ENCODE data around the gene YPEL2. TPM values are rescaled to one million over a fixed set of nuclear protein-coding genes. Genes with fewer than 3 reads are reported as not detected.

The YPEL2 gene
- total and polyA plus RNA-seq, 2 donors, result 7.0 to 10.6 TPM

- no peak for DNase-seq (ENCODE audit: low read depth in 6 of 9, low spot score in 9 of 9)
- 96% methylated on average over 3 of the region's 3 CpGs for WGBS
- Histone ChIP-seq H3K9me3 (ENCODE audit: control insufficient read depth in 2 of 2, insufficient read depth in 1 of 2, low read length in 1 of 2) (no peaks in the 10 kb centered on the region), H3K4me1 (ENCODE audit: control insufficient read depth in 2 of 2, insufficient read depth in 2 of 2, low read length in 2 of 2) (peaks cover 3 to 18% of the 10 kb centered on the region in 2 donors), H3K4me3 (ENCODE audit: low read length in 2 of 2) (no peak overlapping the region), H3K27me3 (ENCODE audit: control insufficient read depth in 2 of 2, insufficient read depth in 1 of 2, low read length in 1 of 2) (no peaks in the 10 kb centered on the region), H3K27ac (ENCODE audit: low read depth in 1 of 2, low read length in 1 of 2) (no peak overlapping the region), H3K36me3 (ENCODE audit: control insufficient read depth in 2 of 2, insufficient read depth in 2 of 2, low read length in 1 of 2) (peaks cover 3% of the 10 kb centered on the region in 2 donors)
Observed at GRCh38 chr17:59377410-59377809, 46.0 kb downstream of the YPEL2 start.

DNA sequence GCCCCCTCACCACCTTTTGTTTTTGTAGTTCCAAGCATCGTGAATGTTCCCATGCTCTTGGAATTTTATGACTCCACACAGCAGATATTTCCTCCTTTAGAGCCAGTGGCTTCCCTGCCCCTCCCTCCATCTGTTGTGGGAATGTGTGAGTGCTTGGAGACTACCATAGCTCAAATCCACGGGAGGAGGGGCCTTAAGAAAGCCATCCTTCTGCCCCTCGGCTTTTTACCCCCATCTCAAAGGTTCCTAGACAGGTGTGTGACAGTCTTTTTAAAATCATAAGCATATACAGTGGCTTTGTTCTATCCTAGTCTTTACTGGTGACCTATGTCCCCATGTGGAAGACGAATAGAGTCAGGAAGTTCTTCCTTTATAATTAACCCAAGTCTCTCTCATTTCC lies 47.2 kb downstream of the YPEL2 start:
- Histone ChIP-seq H3K36me3 (ENCODE audit: control insufficient read depth in 2 of 2, insufficient read depth in 2 of 2, low read length in 1 of 2) (peaks cover 3% of the 10 kb centered on the region in 2 donors), H3K27me3 (ENCODE audit: control insufficient read depth in 2 of 2, insufficient read depth in 1 of 2, low read length in 1 of 2) (no peaks in the 10 kb centered on the region), H3K27ac (ENCODE audit: low read depth in 1 of 2, low read length in 1 of 2) (no peak overlapping the region), H3K9me3 (ENCODE audit: control insufficient read depth in 2 of 2, insufficient read depth in 1 of 2, low read length in 1 of 2) (no peaks in the 10 kb centered on the region), H3K4me3 (ENCODE audit: low read length in 2 of 2) (no peak overlapping the region), H3K4me1 (ENCODE audit: control insufficient read depth in 2 of 2, insufficient read depth in 2 of 2, low read length in 2 of 2) (peaks cover under 1 to 6% of the 10 kb centered on the region in 2 donors)
- DNase-seq (ENCODE audit: low read depth in 6 of 9, low spot score in 9 of 9), result no peak
- WGBS, result 93% methylated on average over 4 of the region's 4 CpGs

- H3K36me3 ChIP-seq (ENCODE audit: control insufficient read depth in 2 of 2, insufficient read depth in 2 of 2, low read length in 1 of 2), result peaks cover 3% of the 10 kb centered on the region in 2 donors
- WGBS, result 98% methylated on average over 3 of the region's 3 CpGs
- H3K4me1 ChIP-seq (ENCODE audit: control insufficient read depth in 2 of 2, insufficient read depth in 2 of 2, low read length in 2 of 2), result peaks cover 0 to 3% of the 10 kb centered on the region in 2 donors
- no peak overlapping the region for H3K27ac ChIP-seq (ENCODE audit: low read depth in 1 of 2, low read length in 1 of 2)
- H3K27me3 ChIP-seq (ENCODE audit: control insufficient read depth in 2 of 2, insufficient read depth in 1 of 2, low read length in 1 of 2), result no peaks in the 10 kb centered on the region
- no peak overlapping the region for H3K4me3 ChIP-seq (ENCODE audit: low read length in 2 of 2)
- no peak for DNase-seq (ENCODE audit: low read depth in 6 of 9, low spot score in 9 of 9)
- H3K9me3 ChIP-seq (ENCODE audit: control insufficient read depth in 2 of 2, insufficient read depth in 1 of 2, low read length in 1 of 2), result no peaks in the 10 kb centered on the region
Observed at GRCh38 chr17:59380474-59380873, 49.0 kb downstream of the YPEL2 start.

DNA sequence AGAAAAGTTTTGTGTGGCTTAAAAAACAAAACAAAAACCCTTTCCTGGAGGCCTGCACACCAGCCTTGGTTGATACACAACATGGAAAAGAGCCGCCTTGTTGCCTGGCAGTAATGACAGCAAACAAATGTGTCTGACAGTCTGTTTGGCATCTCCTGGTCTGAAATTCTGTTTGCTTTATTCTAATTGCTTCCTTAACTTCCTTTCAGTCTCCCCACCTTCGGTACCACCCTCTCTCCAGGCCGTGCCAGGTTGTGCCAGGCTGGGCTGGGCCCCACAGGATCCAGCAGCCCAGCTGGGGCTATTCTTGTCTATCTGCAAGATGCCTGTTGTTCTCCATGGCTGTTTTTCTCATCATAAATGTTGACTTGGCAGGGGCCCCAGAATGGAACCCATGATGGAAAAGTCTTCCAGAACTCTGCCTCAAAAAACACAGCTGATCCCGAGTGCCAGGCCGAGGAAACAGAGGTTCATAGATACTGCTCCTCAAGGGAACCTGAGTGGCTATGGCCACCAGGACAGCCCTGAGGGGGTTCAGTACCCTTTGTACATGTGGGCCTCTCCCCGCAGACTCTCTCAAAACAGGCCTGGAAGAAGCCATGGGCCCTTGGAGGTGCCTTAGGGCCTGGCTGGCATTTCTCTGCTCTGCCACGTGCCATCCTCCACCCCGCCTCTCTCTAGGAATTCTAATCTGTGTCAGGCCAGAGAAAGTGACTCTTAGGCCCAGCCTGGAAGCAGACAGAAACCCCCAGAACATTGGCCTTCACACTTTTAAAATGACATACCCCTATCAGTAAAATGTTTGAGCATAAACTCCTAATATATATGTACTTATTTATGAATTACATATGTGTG lies 50.5 kb downstream of the YPEL2 start:
- Histone ChIP-seq H3K4me1 (ENCODE audit: control insufficient read depth in 2 of 2, insufficient read depth in 2 of 2, low read length in 2 of 2) (peaks cover 0 to 3% of the 10 kb centered on the region in 2 donors), H3K36me3 (ENCODE audit: control insufficient read depth in 2 of 2, insufficient read depth in 2 of 2, low read length in 1 of 2) (peaks cover 3% of the 10 kb centered on the region in 2 donors), H3K4me3 (ENCODE audit: low read length in 2 of 2) (no peak overlapping the region), H3K9me3 (ENCODE audit: control insufficient read depth in 2 of 2, insufficient read depth in 1 of 2, low read length in 1 of 2) (no peaks in the 10 kb centered on the region), H3K27me3 (ENCODE audit: control insufficient read depth in 2 of 2, insufficient read depth in 1 of 2, low read length in 1 of 2) (no peaks in the 10 kb centered on the region), H3K27ac (ENCODE audit: low read depth in 1 of 2, low read length in 1 of 2) (peak overlapping the region in 1 of 2 donors; percentile 3)
- 88% methylated on average over 8 of the region's 8 CpGs for WGBS
- DNase-seq (ENCODE audit: low read depth in 6 of 9, low spot score in 9 of 9), result no peak

DNA sequence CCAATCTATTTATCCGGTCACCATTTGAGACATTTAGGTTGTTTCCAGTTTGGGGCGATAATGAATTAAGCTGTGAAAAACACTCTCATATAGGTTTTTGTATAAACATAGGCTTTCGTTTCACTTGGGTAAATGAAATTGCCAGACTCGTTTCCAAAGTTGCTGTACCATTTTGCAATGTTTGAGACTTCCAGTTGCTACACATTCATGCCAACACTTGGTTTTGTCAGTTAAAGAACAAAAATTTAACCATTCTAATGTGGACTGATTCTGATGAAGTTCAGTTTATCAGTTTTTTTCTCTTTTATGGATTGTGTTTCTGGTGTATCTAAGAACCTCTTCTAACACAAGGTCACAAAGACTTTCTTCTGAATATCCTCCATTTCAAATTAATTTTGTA lies 52.4 kb downstream of the YPEL2 start:
- WGBS, result over 99% methylated on average over 4 of the region's 4 CpGs
- peaks cover 0 to 3% of the 10 kb centered on the region in 2 donors for H3K4me1 ChIP-seq (ENCODE audit: control insufficient read depth in 2 of 2, insufficient read depth in 2 of 2, low read length in 2 of 2)
- no peak for DNase-seq (ENCODE audit: low read depth in 6 of 9, low spot score in 9 of 9)
- H3K9me3 ChIP-seq (ENCODE audit: control insufficient read depth in 2 of 2, insufficient read depth in 1 of 2, low read length in 1 of 2), result no peaks in the 10 kb centered on the region
- no peak overlapping the region for H3K27ac ChIP-seq (ENCODE audit: low read depth in 1 of 2, low read length in 1 of 2)
- H3K4me3 ChIP-seq (ENCODE audit: low read length in 2 of 2), result no peak overlapping the region
- H3K36me3 ChIP-seq (ENCODE audit: control insufficient read depth in 2 of 2, insufficient read depth in 2 of 2, low read length in 1 of 2), result peaks cover 3% of the 10 kb centered on the region in 2 donors
- no peaks in the 10 kb centered on the region for H3K27me3 ChIP-seq (ENCODE audit: control insufficient read depth in 2 of 2, insufficient read depth in 1 of 2, low read length in 1 of 2)

GRCh38 chr17:59387351-59388068 lies 56.1 kb downstream of the YPEL2 start:
- H3K4me1 ChIP-seq (ENCODE audit: control insufficient read depth in 2 of 2, insufficient read depth in 2 of 2, low read length in 2 of 2), result no peaks in the 10 kb centered on the region
- no peak for DNase-seq (ENCODE audit: low read depth in 6 of 9, low spot score in 9 of 9)
- H3K4me3 ChIP-seq (ENCODE audit: low read length in 2 of 2), result no peak overlapping the region
- WGBS, result 94% methylated on average over 11 of the region's 11 CpGs
- no peaks in the 10 kb centered on the region for H3K9me3 ChIP-seq (ENCODE audit: control insufficient read depth in 2 of 2, insufficient read depth in 1 of 2, low read length in 1 of 2)
- no peaks in the 10 kb centered on the region for H3K27me3 ChIP-seq (ENCODE audit: control insufficient read depth in 2 of 2, insufficient read depth in 1 of 2, low read length in 1 of 2)
- H3K27ac ChIP-seq (ENCODE audit: low read depth in 1 of 2, low read length in 1 of 2), result peak overlapping the region in 1 of 2 donors; percentile 36
- H3K36me3 ChIP-seq (ENCODE audit: control insufficient read depth in 2 of 2, insufficient read depth in 2 of 2, low read length in 1 of 2), result peaks cover 4 to 7% of the 10 kb centered on the region in 2 donors

GRCh38 chr17:59388069-59388556 lies 56.7 kb downstream of the YPEL2 start:
- Histone ChIP-seq H3K4me1 (ENCODE audit: control insufficient read depth in 2 of 2, insufficient read depth in 2 of 2, low read length in 2 of 2) (no peaks in the 10 kb centered on the region), H3K27me3 (ENCODE audit: control insufficient read depth in 2 of 2, insufficient read depth in 1 of 2, low read length in 1 of 2) (no peaks in the 10 kb centered on the region), H3K36me3 (ENCODE audit: control insufficient read depth in 2 of 2, insufficient read depth in 2 of 2, low read length in 1 of 2) (peaks cover 4 to 7% of the 10 kb centered on the region in 2 donors), H3K9me3 (ENCODE audit: control insufficient read depth in 2 of 2, insufficient read depth in 1 of 2, low read length in 1 of 2) (no peaks in the 10 kb centered on the region), H3K27ac (ENCODE audit: low read depth in 1 of 2, low read length in 1 of 2) (peak overlapping the region in 1 of 2 donors; percentile 36), H3K4me3 (ENCODE audit: low read length in 2 of 2) (no peak overlapping the region)
- DNase-seq (ENCODE audit: low read depth in 6 of 9, low spot score in 9 of 9), result no peak
- 97% methylated on average over 9 of the region's 9 CpGs for WGBS

GRCh38 chr17:59389066-59389465 lies 57.6 kb downstream of the YPEL2 start:
- Histone ChIP-seq H3K4me3 (ENCODE audit: low read length in 2 of 2) (no peak overlapping the region), H3K4me1 (ENCODE audit: control insufficient read depth in 2 of 2, insufficient read depth in 2 of 2, low read length in 2 of 2) (no peaks in the 10 kb centered on the region), H3K9me3 (ENCODE audit: control insufficient read depth in 2 of 2, insufficient read depth in 1 of 2, low read length in 1 of 2) (no peaks in the 10 kb centered on the region), H3K27me3 (ENCODE audit: control insufficient read depth in 2 of 2, insufficient read depth in 1 of 2, low read length in 1 of 2) (no peaks in the 10 kb centered on the region), H3K27ac (ENCODE audit: low read depth in 1 of 2, low read length in 1 of 2) (no peak overlapping the region), H3K36me3 (ENCODE audit: control insufficient read depth in 2 of 2, insufficient read depth in 2 of 2, low read length in 1 of 2) (peaks cover 4 to 7% of the 10 kb centered on the region in 2 donors)
- 91% methylated on average over 5 of the region's 5 CpGs for whole genome bisulfite sequencing
- no peak for DNase-seq (ENCODE audit: low read depth in 6 of 9, low spot score in 9 of 9)

DNA sequence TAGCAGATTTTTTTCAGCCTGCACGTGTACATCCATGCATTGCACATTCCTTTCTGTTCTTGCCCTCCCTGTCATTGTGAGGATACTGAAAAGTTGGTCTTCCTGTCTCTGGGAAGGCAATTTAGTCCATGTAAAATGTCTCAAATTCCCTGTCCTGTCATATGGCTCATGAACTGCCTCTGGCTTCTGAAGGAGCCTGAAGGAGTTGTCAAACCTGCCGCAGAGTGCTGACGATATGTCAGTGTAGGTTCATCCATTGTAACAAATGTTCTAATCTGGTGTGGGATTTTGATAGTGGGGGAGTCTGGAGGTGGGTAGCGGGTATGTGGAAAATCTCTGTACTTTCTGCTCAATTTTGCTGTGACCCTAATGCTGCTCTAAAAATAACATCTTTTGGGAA lies 59.6 kb downstream of the YPEL2 start:
- Histone ChIP-seq H3K27me3 (ENCODE audit: control insufficient read depth in 2 of 2, insufficient read depth in 1 of 2, low read length in 1 of 2) (no peaks in the 10 kb centered on the region), H3K36me3 (ENCODE audit: control insufficient read depth in 2 of 2, insufficient read depth in 2 of 2, low read length in 1 of 2) (peaks cover 4 to 7% of the 10 kb centered on the region in 2 donors), H3K4me1 (ENCODE audit: control insufficient read depth in 2 of 2, insufficient read depth in 2 of 2, low read length in 2 of 2) (no peaks in the 10 kb centered on the region), H3K4me3 (ENCODE audit: low read length in 2 of 2) (no peak overlapping the region), H3K27ac (ENCODE audit: low read depth in 1 of 2, low read length in 1 of 2) (no peak overlapping the region), H3K9me3 (ENCODE audit: control insufficient read depth in 2 of 2, insufficient read depth in 1 of 2, low read length in 1 of 2) (no peaks in the 10 kb centered on the region)
- WGBS, result 96% methylated on average over 4 of the region's 4 CpGs
- DNase-seq (ENCODE audit: low read depth in 6 of 9, low spot score in 9 of 9), result no peak

Data from thymus (tissue), 11 donors.